IPS-NIHi11 (cell line): ENCODE measurements around the gene RIN3.
"Not testable (repeated sequence)": the region's sequence is repeated elsewhere in the genome, so short reads cannot be mapped to it uniquely, and the experiment has no call there.

Experiments used
- DNase-seq: peaks from one replicate; pipeline ENCODE4 v3.0.0; 2012; ENCODE audit warnings: mixed read lengths, low spot score

RIN3 gene

DNA sequence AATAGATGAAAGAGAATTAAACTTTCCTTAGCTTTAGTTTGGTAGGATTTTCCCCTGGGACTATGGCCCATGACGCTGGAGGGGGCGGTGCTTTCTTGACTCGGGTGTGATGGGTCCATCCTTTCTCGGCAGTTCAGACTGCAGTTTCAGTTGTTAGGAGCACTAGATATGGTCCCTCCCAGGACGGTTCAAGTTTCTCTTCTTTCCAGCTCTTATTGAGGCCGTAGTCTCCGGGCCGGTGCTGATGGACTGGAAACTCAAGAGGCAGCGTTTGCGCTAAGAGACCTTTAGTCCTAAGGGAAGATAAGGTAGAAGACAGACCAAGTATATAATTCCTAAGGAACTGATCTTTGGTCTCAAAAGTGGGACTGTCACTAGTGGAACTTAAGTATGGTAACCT, 111.2 kb downstream of the RIN3 start:
- DNase-seq, result no peak

DNA sequence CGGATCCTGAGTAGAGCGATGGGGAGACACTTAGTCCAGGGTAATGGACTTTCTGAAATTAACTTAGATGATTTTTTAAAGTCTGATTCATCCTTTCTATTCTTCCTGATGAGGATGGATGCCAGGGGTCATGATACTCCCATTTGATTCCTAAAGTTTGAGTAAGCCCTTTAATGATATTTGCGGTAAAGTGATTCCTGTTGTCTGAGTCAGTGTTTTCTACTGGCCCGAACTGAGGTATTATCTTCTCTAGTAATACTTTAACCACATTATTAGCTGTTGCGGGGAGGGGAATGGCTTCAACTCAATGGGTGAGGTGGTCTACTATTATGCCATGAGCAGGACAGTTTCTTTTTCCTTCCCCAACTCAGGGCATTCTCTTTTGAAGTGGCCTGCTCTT, 111.6 kb downstream of the RIN3 start:
- no peak for DNase-seq

DNA sequence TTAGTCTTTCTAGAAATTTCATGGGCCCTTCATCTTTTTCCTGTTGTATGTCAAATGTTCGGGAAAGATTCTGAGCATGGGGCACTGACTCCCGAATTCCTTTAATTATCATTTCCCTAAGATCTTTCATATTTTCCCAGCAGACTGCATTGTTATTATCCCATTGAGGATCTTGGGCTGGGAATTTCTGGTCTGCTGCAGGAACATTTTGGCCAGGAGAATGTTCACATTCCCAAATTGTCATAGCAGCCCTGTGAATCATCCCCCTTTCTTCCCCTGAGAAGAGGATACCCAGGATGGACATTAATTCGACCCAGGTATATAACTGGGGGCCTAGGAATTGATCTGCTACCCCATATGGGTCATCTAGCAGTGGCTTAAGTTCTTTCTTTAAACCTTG, 112.5 kb downstream of the RIN3 start:
- no peak for DNase-seq

DNA sequence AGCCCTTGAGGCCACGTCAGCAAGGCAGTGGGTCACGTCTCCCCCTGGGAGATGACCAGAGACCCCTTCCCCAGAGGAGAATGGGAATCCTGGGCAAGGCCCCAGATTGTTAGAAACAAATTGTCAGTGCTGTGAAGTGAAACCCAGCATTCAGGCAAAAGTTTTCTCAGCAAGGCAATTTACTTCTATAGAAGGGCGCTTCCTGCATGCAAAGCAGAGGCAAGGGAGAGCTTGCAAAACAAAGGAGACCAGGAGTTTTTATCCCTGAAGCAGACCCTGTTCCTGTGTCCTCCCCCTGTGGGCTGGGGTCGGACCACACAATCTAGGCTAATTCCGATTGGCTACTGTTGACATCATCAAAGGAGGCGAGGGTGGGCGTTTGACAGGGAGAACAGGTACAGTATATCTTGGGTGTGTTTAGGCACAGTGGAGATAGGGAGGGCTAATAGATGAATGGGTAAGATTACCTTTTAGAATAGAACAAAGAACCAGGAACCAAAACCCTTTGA, 114.2 kb downstream of the RIN3 start:
- no peak for DNase-seq

DNA sequence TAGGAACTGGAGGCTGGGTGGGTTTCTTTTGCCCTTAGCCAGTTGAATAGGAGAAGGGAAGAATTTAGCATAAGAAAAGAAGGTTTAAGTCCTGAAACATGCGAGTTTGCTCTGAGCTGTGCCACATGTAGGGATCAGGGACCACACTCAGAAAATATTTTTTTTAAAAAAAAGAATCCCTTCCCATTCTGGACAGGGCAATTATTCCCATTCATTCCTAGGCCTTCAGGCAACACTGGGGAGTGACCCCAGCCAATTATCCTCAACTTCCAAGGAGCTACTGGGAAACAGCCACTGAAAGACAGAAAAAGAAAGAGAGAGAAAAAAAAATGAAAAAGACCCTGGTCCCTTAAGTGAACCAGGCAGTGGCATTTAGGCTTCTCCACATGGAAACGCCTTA, 115.1 kb downstream of the RIN3 start:
- no peak for DNase-seq

DNA sequence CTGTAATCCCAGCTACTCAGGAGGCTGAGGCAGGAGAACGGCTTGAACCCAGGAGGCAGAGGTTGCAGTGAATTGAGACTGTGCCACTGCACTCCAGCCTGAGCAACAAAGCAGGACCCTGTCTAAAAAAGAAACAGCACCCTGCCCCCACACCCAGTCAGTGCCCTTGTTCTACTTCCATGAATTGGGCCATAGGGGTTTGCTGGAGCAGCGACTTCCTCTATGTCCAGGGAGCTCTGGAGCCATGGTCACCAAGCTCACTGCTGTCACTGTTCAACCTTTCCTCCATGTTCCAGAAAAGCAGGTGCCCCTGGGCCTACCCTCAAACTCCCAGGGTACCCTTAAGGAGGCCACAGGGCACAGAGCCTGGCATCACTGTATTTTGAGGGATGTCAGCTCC, 116.8 kb downstream of the RIN3 start:
- no peak for DNase-seq

DNA sequence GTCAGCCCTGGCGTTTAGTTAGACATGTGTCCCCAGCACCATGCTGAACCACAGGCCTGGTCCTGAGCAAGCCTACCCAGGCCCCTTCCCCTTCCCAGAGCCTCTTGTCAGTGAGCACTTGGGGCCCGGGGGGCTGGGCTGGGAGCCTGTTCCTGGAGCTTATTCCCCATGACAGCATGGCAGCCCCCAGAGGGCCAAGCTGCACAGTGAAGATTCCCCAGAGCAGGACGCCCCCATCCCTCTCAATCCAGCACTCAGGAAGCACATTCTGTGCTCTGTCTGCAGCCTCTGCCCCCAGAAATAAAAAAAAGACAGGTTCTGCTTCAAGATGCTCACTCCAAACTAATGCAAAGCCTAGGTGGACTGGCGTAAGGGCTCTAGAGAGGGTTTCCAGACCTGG, 117.5 kb downstream of the RIN3 start:
- no peak for DNase-seq

DNA sequence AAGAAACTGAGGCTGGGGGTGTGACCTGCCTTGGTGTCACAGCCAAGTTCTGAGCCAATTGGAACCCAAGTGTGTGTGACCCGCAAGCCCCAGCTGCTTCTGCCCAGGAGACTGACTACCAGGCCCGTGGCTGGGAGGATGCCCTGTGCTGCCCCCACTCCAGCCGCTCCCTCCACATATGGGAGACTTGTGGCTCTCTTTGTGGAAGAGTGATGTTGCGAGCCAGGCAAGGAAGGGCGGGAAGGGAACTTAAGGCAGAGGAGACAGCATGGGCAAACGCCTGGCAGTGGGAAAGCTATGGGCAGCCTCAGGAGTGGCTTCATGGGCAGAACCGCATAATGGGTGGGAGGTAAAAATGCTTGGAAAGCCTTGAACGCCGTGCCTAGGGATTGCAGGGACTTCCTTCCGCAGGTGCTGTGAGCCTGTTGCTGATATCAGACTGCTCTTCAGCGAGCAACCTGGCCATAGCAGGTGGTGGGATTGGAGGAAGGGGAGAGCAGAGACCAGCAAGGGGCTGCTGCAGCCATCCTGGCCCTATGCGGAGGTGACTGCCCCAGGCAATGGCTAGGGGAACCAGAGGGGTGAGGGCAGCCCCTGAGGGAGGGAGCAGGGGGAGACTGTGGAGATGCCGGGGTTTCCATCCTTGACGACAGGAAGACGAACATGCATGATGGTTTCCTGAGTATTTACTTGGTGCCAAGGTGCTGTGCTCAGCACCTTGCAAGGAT, 119.1 kb downstream of the RIN3 start:
- no peak for DNase-seq

DNA sequence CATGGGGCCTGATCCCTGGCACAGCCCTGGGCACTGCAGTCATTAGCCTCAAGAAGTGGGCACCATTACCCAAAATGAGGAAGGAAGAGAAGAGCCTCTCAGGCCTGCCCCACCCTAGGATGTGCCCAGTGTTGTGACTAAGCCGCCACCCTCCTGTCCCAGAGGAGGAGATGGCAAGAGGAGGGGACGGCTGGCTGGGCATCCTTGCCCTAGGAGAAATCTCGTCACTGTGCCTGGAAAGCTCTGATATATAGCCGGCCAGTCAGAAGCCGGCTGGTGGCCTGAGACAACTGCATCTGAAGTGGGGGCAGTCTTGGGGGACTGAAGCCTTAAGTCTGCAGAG, 119.7 kb downstream of the RIN3 start:
- no peak for DNase-seq

DNA sequence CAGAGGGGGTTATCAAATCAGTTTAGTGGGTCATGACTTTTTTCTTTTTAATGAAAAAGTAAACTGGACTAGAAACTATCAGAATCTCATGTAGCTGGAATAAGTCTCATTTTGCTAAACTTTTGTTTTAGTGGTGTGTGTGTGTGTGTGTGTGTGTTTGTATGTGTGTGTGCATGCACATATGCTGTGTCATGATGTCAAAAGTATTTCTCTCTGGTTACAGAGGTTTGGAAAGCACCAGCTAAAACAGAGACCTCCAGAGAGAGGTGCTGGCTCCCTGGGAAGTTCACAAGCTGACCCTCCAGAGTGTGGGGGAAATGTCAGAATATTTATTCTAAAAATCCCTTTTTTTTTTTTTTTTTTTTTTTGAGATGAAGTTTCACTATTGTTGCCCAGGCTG, 120.1 kb downstream of the RIN3 start:
- no peak for DNase-seq

DNA sequence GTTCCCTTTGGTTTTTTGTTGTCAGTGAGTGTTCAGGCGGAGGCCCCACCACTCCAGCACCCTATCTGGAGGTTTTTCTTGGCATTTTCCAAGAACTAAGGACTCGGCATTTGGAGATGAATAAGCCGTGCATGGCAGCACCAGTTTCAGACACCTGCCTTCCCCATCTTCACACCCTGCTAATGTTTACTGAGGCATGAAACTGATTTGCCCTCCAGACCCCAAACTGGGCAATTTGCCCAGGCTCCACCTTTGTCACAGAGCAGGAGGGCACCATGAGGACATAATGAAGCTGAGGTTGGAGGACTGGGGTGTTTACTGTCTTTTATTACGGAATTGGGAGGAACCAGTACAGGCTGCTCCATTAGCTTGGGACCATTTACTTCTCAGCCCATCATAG, 121.5 kb downstream of the RIN3 start:
- no peak for DNase-seq

DNA sequence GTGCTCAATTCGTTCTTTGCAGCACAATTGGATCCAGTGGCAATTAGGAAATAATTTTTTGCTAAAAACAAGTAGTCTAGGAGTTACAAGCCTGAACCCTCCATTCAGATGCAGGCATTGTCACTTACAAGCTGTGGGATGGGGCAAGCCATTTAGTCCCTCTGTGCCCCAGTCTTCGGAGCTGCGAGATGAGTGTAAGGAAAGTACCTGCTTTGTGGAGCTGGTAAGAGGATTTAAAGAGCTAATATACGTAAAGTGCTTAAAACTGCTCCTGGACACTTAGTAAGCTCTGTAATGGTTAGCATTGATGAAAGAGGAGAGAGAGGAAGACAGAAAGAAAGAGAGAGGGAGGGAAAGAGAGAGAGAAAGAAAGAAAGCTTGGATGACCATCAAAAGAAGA, 122.3 kb downstream of the RIN3 start:
- no peak for DNase-seq

DNA sequence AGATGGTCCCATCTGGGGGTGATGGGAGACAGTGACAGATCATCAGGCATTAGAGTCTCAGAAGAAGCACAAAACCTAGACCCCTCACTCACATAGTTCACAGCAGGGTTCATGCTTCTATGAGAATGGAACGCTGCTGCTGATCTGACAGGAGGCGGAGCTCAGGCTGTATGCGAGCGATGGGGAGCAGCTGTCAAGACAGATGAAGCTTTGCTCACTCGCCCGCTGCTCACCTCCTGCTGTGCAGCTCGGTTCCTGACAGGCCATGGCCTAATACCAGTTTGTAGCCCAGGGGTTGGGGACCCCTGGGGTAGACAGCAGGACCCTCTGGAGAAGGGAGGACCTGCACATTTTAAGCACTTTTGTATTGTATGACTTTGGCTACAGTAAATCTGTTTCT, 123.6 kb downstream of the RIN3 start:
- DNase-seq, result no peak

DNA sequence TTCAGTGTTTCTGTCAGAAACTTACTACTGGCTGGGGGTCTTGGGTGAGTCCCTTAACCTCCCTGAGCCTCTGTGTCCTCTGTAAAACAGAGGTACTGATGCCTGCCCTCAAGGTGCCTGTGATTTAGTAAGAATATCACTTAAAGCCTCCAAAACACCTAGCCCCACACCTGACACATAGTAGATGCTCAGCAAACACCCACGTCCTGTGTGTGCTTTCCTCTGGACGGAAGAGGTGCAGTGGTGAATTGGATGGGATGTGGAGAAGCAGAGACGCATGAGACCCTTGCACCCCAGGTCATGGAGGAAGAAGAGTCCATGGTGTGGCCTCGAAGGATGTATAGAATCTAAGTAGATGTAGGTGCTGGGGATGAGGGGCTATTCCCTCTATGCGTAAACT, 124.3 kb downstream of the RIN3 start:
- no peak for DNase-seq

DNA sequence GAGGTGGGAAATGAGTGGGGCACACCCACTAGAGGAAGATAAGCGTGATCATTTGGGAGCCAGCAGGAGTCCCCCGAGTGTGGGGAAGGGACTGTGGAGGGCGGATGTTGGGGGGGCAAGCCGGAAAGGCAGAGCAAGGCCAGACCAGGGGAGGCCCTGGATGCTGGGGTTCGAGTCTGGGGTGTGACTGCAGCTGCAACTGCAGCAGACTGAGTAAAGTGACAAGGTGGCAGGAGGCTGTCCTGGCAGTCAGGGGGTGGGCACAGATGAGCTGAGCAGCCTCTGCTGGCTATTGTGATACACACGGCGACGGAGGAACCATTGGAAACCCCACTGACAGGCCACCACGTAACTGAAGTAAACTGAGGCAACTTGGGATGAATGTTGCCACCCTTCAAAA, 124.7 kb downstream of the RIN3 start:
- no peak for DNase-seq

DNA sequence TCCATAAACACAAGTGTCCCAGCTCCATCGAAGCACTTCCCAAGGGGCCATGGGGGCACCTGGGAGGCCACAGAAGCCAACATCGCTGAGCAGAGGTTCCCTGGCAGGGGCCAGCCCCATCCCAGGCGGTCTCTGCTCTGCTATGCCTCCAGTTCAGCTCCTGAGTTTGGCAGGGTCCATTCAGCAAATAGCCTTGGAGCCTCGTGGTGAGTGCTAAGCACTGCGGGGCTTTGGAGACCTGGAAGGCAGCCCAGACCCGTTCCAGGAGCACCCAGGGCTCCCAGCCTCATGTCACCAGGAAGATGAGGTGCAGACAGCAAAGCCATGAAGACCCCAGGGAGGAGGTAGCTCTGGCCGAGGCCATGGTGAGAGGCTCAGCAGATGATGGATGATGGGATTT, 125.3 kb downstream of the RIN3 start:
- DNase-seq, result no peak

DNA sequence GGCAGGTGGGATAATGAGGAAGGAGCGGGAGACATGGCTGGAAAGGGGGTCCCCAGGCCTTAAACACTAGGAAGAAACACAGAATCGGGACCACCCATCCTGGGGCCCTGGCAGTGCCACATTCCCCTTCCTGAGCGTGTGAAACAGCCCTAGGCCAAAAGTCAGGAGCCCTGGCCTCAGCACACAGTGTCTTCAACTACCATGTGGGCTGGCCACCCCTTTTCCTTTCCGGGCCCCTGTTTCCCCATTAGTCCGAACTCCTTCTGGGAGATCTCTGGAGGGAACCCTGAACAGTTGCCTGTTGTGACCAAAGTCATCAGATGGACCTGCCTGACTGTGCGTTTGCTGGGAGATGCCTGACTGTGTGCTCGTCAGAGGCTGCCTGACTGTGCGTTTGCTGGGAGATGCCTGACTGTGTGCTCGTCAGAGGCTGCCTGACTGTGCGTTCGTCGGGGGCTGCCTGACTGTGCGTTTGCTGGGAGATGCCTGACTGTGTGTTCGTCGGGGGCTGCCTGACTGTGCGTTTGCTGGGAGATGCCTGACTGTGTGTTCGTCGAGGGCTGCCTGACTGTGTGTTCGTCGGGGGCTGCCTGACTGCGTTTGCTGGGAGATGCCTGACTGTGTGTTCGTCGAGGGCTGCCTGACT, 126.0 kb downstream of the RIN3 start:
- not testable (repeated sequence) for DNase-seq

DNA sequence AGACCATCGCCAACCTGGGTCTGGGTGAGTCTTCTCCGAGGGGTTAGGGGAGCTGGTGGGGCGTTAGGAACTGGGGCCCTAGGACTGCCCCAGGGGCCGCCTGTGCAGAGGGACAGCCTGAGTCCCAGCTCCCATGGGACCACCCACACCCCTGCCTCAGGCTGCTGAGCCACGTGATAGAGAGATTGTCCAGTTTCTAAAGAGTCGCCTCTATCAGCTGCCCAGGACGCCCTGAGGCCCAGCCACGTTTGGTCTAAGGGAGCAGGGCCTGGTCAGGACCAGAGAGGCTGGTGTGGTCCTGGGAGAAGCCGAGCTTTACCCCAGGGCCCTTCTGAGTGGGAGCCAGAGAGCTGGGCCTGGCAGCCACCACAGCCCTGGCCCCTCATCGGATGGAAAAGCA, 127.7 kb downstream of the RIN3 start:
- no peak for DNase-seq

DNA sequence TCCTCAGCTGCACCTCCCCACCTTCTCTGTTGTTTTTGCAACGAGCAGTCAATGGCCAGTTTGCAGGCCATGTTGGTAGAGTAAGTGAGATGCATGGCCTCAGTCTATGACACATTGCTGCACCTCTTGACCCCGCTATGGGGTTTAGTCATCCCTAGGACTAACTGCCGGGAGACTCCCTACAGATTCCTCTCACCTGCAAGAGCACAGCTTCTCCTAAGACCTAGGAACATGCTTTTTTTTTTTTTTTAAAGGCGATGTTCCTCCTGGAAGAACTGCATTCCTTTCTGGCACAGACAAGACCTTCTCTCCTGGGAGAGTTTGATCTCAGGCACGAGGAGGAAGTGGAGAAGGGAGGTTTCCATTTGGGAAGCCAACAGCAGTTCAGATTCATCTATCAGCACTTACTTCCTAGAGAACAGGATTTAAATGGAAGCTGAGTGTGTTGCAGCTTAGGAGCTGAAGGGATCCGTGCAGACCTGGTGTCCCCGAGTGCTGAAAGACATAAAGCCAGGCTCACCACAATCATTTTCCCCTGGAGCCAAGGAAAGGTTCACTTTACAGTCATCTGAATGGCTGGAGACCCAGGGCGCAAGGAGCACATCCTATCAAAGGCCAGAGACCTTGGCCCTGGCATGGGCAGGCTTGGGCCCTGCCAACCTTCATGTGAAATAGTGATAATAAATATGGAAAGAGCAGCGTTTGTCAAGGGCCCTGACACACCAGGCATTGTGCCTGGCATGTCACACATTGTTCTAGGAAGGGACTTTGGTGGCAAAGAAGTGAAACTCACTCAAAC, 130.8 kb downstream of the RIN3 start:
- DNase-seq, result no peak

DNA sequence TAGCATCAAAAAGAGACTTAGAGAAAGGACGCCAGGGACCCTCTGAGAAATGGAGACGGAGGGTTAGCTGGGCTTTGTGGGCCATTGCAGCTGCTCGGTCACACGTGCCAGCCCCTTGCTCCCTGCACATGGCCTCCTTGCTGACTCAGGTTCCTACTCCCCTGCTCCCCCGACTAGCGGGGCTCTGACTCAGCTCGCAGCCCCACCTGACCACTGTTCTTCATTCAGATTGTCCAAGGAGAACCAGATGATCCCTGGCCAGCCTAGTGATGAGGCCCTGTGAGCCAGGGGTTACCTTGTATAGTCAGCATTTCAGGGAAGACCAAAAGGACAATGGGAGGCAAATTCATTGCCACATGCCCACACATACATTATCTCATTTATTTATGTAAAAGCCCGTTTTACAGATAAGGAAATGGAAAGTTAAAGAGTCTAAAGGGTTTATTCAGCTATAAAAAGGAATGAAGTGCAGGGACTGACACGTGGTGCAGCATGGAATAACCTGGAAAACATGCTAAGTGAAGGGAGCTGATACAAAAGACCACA, 131.5 kb downstream of the RIN3 start:
- no peak for DNase-seq

DNA sequence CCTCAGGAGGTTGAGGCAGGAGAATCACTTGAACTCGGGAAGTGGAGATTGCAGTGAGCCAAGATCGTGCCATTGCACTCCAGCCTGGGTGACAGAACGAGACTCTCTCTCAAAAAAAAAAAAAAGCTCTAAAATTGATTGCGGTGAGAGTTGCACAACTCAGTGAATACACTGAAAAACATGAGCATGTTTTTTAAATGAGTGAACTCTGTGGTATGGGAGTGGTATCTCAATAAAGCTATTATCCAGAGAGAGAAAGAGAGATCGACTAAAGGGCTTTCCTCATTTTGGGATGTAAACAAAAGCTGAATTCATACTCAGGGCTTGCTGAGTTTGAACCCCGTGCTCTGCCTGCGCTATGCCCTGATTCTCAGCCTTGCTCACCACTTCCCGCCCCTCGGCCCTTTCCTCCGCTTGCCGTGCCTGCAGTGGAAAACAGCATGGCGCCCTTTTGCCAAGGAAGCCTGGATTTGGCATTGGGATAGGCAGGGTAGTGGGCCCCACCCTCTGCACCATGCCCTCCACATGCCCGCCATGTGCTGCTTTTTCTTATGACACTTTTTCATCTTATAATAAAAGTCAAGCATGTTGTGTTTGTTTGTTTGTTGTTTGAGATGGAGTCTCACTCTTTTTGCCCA, 132.4 kb downstream of the RIN3 start:
- no peak for DNase-seq
